Mammary epithelial cell (primary cell): ENCODE results near the gene CRIM1.

Experiments
- EZH2 ChIP-seq: IDR thresholded peaks from 2 replicates; pipeline ENCODE4 v1.6.1; 2012; ENCODE audit warnings: low read length, inconsistent platforms, borderline replicate concordance
- TF ChIP-seq, protein P1 (sequence below), 2 donors: IDR thresholded peaks in 1 of 2; conservative IDR thresholded peaks in 1 of 2; 2 replicates each; pipeline ENCODE4 v1.5.1; 2011 to 2012; ENCODE audit warnings: inconsistent platforms in 2 of 2, low read length in 2 of 2, mild to moderate bottlenecking in 2 of 2, control low read depth in 1 of 2, low read depth in 1 of 2; ENCODE audit not compliant: insufficient read depth in 1 of 2; ENCODE audit errors: extremely low read depth in 1 of 2

DNA sequence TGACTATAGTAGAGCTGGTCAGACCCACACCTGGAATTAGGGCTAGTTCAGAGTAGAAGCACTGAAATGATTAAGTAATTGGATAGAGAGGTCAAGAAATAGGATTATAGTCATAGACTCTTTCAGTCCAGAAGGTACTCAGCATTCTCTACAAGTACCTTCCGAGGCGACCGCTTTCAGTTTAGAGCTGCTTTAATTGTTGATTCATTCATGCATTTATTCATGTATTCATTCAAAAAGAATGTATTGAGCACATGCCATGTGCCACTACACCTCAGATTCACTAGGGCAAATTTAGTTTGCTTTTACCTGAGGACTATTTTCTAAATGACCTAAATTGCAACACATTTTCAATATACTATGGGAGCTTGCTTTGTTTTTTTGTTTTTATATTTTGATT is 48.7 kb downstream of the CRIM1 start:
- TF ChIP-seq, protein P1, sequence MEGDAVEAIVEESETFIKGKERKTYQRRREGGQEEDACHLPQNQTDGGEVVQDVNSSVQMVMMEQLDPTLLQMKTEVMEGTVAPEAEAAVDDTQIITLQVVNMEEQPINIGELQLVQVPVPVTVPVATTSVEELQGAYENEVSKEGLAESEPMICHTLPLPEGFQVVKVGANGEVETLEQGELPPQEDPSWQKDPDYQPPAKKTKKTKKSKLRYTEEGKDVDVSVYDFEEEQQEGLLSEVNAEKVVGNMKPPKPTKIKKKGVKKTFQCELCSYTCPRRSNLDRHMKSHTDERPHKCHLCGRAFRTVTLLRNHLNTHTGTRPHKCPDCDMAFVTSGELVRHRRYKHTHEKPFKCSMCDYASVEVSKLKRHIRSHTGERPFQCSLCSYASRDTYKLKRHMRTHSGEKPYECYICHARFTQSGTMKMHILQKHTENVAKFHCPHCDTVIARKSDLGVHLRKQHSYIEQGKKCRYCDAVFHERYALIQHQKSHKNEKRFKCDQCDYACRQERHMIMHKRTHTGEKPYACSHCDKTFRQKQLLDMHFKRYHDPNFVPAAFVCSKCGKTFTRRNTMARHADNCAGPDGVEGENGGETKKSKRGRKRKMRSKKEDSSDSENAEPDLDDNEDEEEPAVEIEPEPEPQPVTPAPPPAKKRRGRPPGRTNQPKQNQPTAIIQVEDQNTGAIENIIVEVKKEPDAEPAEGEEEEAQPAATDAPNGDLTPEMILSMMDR (conservative IDR thresholded peaks at IDR 0.05 in 1 of 2, IDR thresholded peaks at IDR 0.05 in 1 of 2; ENCODE audit: extremely low read depth in 1 of 2, insufficient read depth in 1 of 2, low read depth in 1 of 2, low read length in 2 of 2), result no peak
- TF ChIP-seq EZH2, result no peak
